Activated T-cell treated with anti-CD3 and anti-CD28 coated beads, Interleukin-2, amount 50 U/mL, for 1 hour (primary cell): Measurements from ENCODE around the gene SPNS1.
A peak's percentile ranks its signal among the peaks of the same experiment; 100 is the strongest.
"Not testable (repeated sequence)": the region's sequence is repeated elsewhere in the genome, so short reads cannot be mapped to it uniquely, and the experiment has no call there.

Experiments
- DNase-seq: peaks from one replicate; pipeline ENCODE4 v3.0.0-alpha.2; 2020

The SPNS1 gene

GRCh38 chr16:28991687-28992086 lies 17.1 kb downstream of the SPNS1 start:
- DNase-seq = no peak

DNA sequence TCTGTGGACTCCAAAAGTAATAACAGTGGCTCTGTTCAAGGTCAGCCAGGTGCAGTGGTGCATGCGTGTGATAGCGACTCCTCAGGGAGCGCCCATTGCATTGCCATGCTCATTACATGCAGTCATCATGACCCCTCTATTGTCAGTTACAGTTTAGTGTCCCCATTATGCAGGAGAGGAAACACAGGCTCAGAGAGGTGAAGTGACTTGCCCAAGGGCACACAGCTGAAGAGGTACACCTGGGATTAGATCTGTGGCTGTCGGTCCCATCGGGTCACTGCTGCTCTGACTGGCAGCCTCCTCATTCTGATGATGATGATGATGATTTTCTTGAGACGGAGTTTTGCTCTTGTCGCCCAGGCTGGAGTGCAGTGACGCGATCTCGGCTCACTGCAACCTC lies 17.9 kb downstream of the SPNS1 start:
- no peak for DNase-seq

- DNase-seq = no peak
These were observed 24.3 kb downstream of the SPNS1 start for GRCh38 chr16:28998837-28999236.

DNA sequence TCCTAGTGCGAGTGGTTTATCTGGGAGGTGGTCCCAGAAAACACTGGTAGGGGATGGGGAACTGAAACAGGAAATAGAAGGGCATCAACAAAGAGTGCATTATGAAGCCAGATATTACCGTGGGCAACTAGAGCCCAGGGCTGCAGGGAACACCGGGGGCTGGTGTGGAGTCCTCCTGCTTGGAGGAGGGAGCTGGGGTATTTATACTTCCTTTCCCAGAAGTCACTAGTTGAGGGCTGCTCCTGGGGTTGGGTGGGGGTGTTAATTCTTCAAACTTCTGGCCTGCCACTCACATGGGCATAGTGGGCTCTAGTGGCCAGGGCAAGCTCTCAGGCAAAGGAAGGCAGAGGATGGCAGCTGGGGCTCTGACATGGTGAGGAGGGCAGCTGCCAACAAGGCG lies 25.0 kb downstream of the SPNS1 start:
- no peak for DNase-seq

DNA sequence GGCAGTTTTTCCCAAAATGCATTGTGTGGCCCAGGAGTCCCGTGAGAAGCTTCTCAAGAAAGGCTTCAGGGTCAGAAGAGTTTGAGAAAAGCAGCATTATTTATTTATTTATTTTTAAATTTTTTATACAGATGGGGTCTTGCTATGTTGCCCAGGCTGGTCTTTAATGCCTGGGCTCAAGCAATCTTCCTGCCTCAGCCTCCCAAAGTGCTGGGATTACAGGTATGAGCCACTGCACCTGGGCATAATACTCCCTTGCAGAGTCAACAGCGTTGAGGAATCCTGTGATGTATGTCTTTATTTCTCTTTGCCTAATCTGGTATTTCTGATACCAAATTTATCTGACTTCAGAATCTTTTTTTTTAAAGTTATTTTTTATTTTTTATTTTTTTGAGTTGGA lies 25.4 kb downstream of the SPNS1 start:
- no peak for DNase-seq

GRCh38 chr16:29004496-29005139 lies 30.0 kb downstream of the SPNS1 start:
- DNase-seq = not testable (repeated sequence)

GRCh38 chr16:29007730-29008593 lies 33.4 kb downstream of the SPNS1 start:
- DNase-seq = peak; percentile 63

DNA sequence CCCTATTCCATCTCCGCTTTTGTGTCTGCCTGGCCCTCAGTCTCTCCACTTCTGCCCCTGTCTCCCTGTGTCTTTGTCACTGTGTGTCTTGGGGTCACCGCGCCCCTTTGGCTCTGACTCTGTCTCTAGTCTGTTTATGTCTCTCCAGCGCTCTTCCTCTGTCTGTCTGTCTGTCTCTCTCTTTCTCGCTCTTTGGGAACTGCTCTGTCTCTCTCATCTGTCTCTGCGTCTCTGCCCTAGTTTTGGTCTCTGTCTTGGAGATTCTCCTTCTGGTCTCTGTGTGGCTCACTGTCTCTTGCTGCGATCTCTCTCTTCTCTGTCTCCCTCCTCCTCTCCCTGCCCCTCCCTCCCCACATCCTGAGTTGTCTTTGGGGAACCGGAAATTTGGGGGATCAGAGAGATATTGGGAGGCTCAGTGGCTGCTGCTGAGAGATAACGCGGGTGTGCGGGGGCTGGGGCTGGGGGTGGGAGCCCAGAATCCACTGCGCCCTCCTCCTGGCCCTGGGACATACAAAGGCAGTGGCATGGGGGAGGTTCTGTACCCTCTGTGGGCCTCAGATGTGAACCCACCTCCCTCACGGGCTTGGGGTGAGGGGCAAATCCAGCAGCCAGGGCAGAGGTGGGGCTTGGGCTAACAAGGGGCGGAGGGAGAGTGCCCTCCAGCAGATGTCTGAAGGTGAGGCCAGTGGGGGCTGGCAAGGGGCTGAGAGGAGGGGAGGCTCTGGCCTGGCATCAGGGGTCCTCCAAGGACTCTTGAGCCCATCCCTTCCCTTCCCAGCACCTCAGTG lies 34.7 kb downstream of the SPNS1 start:
- no peak for DNase-seq

- DNase-seq = no peak
These were observed 35.2 kb downstream of the SPNS1 start for GRCh38 chr16:29009838-29010166.

GRCh38 chr16:29011112-29011511 lies 36.5 kb downstream of the SPNS1 start:
- DNase-seq = no peak

GRCh38 chr16:29011851-29012250 lies 37.3 kb downstream of the SPNS1 start:
- no peak for DNase-seq

- DNase-seq = no peak
These were observed 38.5 kb downstream of the SPNS1 start for GRCh38 chr16:29012913-29013553.

DNA sequence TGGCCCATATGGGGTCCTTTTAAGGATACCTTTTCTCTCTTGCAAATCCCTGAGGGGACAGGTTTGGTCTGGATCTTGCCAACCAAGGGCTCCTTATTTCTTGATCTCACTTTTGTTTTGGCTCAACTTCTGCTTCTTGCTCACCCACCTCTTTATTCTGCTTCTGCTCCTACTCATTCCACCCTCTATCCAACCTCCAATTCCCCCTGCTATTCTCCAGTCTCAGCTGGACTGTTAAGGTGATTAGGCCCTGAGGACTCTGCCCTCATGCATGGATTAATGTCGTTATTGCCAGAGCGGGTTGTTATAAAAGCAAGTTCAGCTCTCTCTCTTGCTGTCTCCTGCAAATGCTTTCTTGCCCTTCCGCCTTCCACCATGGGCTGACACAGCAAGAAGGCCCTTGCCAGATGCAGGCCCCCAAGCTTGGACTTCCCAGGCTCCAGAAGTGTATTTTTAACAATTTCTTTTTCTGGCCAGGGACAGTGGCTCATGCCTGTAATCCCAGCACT lies 40.0 kb downstream of the SPNS1 start:
- DNase-seq = no peak

DNA sequence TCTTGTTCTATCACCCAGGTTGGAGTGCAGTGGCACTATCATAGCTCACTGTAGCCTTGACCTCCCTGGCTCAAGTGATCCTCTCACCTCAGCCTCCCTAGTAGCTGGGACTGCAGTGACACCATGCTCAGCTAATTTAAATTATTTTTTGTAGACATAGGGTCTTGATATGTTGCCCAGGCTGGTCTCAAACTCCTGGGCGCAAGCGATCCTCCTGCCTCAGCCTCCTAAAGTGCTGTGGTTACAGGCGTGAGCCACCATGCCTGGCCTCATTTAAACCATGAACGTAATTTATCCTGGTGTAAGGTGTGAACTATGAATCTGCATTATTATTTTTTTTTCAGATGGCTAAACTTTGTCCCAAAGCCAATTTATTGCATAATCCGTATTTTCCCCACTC lies 47.6 kb downstream of the SPNS1 start:
- DNase-seq = no peak

DNA sequence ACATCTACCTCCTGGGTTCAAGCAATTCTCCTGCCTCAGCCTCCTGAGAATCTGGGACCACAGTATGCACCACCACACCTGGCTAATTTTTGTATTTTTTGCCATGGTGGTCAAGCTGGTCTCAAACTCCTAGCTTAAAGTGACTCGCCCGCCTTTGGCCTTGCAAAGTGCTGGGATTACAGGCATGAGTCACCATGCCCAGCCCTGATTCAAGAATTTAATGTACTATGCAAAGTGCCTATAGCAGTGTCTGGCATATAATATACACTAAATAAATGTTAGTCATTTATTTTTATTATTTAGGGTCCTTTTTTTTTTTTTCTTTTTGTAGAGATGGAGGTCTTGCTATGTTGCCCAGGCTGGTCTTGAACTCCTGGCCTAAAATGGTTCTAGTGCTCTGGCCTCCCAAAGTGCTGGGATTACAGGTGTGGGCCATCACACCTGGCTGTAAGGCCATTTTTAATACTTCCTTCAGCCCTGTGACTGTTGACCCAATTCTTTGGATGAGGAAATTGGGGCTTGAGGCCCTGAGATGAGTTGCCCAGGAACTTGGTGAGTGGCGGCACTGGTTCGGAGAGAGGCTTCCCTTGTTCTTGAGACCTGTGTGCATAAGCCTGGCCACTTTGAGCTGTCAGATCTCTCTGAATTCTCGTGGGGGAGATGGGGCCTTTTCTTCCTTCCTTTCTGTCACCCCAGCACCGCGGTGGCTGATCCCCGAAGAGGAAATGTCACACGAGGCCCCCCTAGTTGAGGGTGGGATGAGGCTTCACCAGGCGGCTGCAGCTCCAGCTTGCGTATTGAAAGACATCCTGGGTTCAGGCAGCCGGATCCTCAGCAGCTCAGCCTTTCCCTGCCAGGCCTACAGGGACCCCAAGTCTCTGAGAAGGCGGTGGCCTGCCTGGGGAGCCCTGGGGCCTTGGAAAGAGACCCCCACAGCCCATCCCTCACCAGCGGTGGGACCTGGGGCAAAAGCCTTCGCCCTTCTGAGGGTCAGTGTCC lies 49.0 kb downstream of the SPNS1 start:
- DNase-seq = peak; percentile 37

- no peak for DNase-seq
These were observed 49.7 kb downstream of the SPNS1 start for GRCh38 chr16:29024278-29024677.

GRCh38 chr16:29025218-29025617 lies 50.6 kb downstream of the SPNS1 start:
- DNase-seq = no peak

DNA sequence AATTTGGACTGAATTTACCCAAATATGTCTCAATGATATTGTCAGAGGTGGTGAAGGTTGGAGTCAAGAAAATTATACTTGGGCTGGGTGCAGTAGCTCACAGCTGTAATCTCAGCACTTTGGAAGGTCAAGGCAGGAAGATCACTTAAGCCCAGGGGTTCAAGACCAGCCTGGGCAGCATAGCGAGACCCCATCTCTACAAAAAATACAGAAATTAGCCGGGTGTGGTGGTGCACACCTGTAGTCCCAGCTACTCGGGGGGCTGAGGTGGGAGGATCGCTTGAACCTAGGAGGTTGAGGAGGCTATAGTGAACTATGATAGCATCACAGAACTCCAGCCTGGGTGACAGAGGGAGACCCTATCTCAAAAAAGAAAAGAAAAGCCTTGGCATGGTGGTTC lies 51.2 kb downstream of the SPNS1 start:
- DNase-seq = no peak

DNA sequence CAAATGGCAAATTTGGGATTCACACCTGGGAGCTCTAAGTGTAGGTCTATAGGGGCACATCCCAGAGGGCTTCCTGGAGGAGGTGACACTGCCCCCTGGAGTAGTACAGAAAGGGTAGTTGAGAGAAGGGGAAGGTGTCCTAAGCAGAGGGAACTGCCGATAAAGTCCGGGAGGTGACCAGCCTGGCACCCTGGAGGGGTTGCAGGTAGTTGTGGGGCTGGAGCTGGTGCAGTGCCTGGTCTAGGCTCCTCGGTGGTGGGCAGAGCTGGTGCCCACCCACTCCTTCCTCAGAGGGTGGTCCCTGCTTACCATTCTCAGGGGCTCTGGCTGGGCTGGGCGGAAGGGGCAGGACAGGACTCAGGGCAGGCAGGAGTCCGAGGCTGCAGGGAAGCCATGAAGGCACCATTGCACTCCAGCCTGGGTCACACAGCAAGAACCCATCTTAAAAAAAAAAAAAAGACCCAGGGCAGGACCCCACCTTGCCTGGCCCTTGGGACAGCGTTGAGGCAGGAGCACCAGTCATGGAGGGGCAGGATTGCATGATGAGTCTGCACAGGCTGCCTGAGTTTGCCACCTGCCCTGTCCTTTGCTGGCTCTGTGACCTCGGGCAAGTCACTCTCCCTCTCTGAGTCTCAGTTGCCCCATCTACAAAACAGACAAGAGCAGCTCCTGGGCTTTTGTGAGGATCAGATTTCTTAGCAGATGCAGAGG lies 54.0 kb downstream of the SPNS1 start:
- no peak for DNase-seq

GRCh38 chr16:29029168-29029994 lies 54.8 kb downstream of the SPNS1 start:
- peak; percentile 74 for DNase-seq
